ENCODE measurements around the gene ATXN7L2.

Gene ATXN7L2

DNA sequence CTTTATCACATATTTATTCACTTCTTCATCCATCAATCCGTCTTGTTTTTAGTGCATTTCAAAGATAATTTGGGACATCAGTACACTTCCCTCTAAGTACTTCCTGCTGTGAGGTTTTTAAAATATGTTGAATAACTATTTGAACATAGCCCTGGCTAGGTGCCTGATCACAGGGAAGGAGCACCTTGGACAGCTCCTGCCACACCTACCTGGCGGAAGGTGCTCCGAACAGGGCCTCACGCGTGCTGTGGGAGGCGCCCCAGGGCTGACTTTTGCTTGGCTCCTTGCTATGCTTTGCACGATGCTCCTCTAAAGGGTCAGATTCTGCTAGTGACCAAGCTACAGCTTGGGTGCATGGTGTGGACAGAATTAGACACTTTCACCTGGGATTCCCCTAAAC is 4.9 kb upstream of the ATXN7L2 start:
- FAIRE-seq, result no peak

DNA sequence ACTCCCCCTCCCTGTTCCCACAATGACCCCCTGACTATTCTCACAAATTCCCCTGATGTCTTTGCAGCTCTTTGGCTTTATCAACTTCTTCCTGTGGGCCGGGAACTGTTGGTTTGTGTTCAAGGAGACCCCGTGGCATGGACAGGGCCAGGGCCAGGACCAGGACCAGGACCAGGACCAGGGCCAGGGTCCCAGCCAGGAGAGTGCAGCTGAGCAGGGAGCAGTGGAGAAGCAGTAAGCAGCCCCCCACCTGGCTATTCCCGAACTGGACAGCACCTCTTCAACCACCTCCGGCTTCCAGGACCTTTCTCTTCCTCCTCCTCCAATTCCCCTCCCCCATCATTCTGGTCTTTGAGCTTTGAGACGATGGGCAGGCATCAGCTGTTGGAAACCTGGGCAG is 4.4 kb upstream of the ATXN7L2 start:
- FAIRE-seq, result no peak

GRCh38 chr1:109479901-109480300 is 3.8 kb upstream of the ATXN7L2 start:
- FAIRE-seq, result no peak

GRCh38 chr1:109481646-109482045 is 2.1 kb upstream of the ATXN7L2 start:
- FAIRE-seq, result no peak

GRCh38 chr1:109482242-109482641 is 1.5 kb upstream of the ATXN7L2 start:
- FAIRE-seq, result no peak

- FAIRE-seq, result no peak
Measured at GRCh38 chr1:109482791-109483671, 674 bp upstream of the ATXN7L2 start.

- FAIRE-seq, result no peak
Measured at GRCh38 chr1:109484519-109484975, 842 bp downstream of the ATXN7L2 start.

DNA sequence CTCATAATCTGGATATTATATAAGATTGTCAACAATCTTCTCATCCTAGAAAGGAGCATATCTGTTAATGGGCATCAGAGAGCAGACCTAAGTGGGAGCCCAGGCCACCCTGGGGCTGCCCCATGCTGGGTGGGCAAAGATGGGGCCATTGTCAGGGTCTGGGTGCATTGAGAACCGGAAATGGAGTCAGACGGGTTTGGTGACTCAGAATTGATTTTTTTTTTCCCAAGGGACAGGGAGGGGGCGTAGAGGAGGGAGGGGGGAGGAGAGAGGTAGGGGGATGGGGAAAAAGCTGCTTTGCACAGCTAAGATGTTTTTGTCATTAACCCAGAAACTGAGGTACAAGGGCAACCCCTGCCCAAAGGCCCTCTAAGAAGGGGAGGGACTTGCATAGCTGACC is 1.3 kb downstream of the ATXN7L2 start:
- FAIRE-seq, result no peak

GRCh38 chr1:109487261-109487660 is 3.6 kb downstream of the ATXN7L2 start:
- FAIRE-seq, result no peak

DNA sequence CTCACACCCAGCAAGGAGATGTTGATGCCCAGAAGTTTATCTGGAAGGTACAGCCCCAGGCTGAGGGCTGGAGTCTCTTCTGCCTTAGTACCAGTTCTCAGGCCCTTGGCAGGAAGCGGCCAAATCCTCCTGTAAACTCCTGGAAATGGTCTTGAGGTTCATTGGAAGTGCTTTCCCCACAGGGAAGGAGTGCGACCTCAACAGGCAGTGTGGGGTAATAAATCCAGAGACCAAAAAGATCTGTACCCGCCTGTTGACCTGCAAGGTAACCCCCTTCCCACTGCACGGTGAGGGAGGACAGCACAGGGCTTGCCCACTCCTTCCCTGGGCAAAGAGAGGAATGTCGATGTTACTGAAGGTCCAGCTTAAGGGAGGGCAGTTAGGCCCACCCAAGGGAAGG is 4.5 kb downstream of the ATXN7L2 start:
- no peak for FAIRE-seq

DNA sequence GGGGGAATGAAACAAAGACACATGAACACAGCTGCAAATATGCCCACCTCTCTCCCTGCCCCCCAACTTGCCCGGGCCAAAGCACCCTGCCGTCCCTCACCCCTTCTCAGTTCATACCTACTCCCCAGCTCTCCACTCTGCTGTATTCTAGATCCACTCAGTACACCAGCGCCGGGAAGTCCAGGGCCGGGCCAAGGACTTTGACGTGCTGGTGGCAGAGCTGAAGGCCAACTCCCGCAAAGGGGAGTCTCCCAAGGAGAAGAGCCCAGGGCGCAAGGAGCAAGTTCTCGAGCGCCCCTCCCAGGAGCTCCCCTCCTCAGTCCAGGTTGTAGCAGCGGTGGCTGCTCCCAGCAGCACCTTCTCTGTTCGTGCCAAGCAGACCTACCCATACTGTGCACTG is 5.0 kb downstream of the ATXN7L2 start:
- no peak for FAIRE-seq

DNA sequence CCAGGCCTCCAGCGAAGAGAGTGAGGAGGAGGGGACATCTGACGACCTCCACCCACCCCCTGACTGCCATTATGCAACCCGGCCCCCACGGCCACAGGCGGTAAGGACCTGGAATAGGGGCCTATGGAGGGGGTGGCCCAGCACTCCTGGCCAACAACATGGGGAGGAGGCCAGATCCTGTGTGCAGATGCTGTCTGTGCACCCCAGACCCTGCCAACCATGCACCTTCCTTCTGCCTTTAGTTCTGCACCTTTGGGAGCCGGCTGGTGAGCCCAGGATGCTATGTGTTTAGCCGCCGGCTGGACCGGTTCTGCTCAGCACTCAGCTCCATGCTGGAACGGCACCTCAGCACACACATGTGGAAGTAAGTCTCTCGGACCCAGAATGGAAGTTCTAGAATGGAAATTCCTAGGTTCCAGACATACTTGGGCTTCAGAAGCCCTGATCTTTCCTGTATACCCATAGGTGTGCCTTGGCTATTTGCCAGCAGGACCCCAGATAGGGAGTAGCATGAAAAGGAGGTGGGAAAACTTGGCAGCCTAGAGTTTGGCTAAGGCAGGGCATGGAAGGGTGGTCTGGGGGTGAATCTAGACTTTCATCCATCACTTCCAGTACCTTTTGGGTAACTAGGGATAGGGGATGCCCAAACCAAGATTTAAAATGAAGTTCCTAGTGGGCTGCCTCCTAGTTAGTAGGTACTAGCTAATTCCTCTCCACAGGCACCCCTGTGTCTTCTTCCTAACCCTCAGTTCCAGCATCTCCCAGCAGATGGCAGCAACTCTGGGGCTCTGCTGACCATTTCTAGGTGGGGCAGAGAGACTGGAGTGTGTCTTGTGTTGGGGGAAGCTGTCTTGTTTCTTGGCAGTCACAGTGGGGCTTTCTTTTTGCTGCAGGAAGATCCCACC is 6.6 kb downstream of the ATXN7L2 start:
- no peak for FAIRE-seq

DNA sequence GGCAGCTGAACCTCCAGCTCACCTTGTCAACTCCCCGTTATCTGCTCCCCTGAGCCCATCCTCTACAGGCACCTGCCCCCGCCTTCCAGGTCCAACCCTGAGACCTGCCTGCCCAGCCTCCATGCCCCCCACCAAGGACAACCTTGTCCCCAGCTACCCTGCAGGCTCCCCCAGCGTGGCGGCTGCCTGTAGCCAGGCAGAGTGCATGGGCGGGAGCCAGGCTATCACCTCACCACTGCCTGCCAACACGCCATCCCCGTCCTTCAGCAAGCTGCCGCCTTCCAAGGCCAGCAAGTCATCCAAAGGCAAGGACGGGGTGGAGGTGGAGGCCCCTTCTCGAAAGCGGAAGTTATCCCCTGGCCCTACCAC is 7.2 kb downstream of the ATXN7L2 start:
- no peak for FAIRE-seq

DNA sequence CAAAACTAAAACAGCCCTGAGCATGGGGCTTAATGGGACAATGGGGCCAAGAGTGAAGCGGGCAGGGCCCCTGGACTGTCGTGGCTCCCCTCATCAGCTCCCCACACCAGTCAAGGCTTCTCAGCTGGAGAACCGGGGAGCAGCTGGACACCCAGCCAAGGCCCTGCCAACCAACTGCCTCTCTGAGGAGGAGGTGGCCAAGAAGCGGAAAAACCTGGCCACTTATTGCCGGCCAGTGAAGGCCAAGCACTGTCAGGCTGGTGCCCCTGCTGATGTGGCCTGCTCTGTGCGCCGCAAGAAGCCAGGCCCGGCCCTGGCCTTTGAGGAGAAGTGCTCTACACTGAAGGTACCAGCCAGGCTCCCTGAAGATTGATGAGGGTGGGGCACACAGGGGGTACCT is 7.7 kb downstream of the ATXN7L2 start:
- FAIRE-seq, result no peak

DNA sequence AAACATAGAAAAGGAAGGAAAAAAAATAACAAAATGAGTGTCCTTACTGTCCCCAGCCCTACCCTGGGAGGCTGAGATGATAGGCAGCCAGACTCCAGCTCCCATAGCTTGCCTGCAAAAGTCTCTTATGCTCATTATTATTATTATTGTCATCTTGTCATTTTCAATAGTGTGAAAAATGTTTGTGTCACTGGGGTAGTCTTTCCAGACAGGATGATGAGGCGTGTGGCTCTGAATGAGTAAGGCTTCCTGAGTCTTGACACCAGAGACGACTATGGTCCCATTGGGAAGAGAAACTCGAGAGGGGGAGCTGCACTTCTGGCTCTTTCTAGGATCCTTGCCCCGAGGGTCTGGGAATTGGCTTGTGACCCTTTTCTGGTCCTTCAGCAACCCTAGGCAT is 9.1 kb downstream of the ATXN7L2 start:
- no peak for FAIRE-seq

DNA sequence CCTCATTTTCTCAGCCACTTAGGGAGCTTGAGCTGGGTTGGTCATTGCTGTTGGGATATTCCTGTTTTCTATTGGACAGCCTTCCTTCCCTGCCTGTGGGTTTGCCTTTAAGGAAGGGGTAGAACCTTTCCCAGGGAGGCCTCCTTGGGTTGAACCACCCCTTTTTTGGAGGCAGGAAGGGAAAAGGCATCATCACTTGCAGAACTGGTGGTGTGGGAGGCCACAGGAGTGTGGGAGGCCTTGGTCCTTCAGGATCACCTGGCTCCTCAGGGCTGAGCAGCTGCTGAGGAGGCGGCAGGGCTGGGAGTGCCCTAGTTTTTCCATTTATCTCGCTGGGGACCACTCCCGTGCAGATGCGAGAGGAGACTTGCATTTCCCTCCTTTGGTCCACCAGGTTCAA is 9.5 kb downstream of the ATXN7L2 start:
- FAIRE-seq, result no peak

GRCh38 chr1:109493805-109494539 is 10.3 kb downstream of the ATXN7L2 start, which contains the start of gene CYB561D1:
Gene CYB561D1, plus strand, starts transcription at chr1:109494094. Its CDS starts 46 bp downstream, at chr1:109494140.
- no peak for FAIRE-seq

DNA sequence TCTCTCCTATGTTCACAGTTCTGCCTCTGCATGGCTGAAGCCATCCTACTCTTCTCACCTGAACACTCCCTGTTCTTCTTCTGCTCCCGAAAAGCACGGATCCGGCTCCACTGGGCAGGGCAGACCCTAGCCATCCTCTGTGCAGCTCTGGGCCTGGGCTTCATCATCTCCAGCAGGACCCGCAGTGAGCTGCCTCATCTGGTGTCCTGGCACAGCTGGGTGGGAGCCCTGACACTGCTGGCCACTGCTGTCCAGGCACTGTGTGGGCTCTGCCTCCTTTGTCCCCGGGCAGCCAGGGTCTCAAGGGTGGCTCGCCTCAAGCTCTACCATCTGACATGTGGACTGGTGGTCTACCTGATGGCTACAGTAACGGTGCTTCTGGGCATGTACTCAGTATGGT is 12.0 kb downstream of the ATXN7L2 start:
- no peak for FAIRE-seq

DNA sequence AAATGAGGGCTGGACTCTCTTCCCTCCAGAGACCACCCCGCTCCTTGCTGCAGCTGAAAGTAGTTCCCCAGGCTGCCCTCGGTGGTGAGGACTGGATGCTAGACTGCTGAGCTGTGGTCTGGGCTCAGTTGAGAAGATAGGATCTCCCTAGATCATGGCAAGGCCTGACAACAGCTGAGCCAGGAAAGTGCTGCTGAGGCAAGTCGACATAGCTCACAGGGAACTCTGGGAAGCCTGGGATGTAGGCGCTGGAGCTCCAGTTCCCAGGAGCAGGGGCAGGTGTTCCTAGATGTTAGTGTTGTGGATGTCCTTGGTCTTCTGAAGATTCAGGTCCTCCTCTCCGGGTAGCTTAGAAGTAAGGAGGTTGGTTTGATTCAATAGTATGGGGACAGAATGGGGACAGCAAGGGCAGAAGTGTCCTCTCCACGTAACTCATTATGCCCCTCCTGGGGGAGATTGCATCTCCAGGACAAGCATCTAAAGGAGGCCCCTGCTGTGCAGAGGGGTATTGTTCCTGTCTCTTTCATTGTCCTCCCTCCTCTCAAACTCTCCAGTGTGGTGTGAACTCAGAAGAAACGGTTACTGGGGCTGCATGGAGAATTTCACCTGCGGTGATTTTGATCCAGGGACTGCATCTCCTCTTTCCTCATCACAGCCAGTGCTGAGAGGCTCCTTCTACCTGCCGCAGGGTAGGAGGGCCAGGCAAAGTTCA is 13.9 kb downstream of the ATXN7L2 start:
- FAIRE-seq, result no peak

- no peak for FAIRE-seq
Measured at GRCh38 chr1:109498161-109498801, 14.6 kb downstream of the ATXN7L2 start.

DNA sequence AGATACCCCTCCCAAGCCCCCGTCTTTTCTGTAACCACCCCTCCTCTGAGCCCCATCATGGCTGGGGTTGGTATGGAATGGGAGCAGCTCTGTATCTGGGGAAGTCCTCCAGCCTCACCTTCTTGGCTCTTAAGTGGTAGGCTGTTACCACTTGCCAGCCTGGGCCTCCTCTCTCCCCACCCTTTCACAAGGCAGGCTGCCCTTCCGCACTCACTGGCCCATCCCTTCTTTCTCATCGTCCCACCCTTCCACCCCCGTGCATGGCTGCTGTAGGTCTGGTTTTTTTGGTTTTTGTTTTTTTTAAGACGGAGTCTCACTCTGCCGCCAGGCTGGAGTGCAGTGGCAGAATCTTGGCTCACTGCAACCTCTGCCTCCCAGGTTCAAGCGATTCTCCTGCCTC is 15.4 kb downstream of the ATXN7L2 start:
- FAIRE-seq, result no peak

Data from TTC549 (cell line).